Measurements from ENCODE around the gene MMP13. TPM values are rescaled to one million over a fixed set of nuclear protein-coding genes. Genes with fewer than 3 reads are reported as not detected.
A peak's percentile ranks its signal among the peaks of the same experiment; 100 is the strongest.
"Not testable (repeated sequence)": the region's sequence is repeated elsewhere in the genome, so short reads cannot be mapped to it uniquely, and the experiment has no call there.

The MMP13 gene
- total RNA-seq, 1 experiment from 2014 or later = not detected

- TSS peak; percentile 85 for BruUV-seq (replicated peaks)
- H3K27ac ChIP-seq (ENCODE audit: low read depth, low read length, poor library complexity, severe bottlenecking) = peak overlapping the region; percentile 63
- TF ChIP-seq CTCF (conservative IDR thresholded peaks at IDR 0.05; ENCODE audit: low read depth, low read length) (peak; percentile 90), EZH2 (IDR thresholded peaks at IDR 0.05; ENCODE audit: borderline replicate concordance, low read depth, low read length, poor library complexity, severe bottlenecking) (no peak)
- CTCF ChIA-PET = interaction anchor here (0.6 to 1.9 kb wide), 11 partner anchors 9 to 195 kb away, joined by 3 to 14 read pairs (median 4); partner anchors contain the start of gene DYNC2H1
- H3K36me3 ChIP-seq (ENCODE audit: insufficient read depth, low read length, poor library complexity, severe bottlenecking) = no peaks in the 10 kb centered on the region
- peak; percentile 89 for DNase-seq (ENCODE audit: low spot score)
- peaks cover 33% of the 10 kb centered on the region for H3K4me1 ChIP-seq (ENCODE audit: insufficient read depth, low read length, poor library complexity, severe bottlenecking)
- H3K4me3 ChIP-seq (ENCODE audit: low read depth, low read length, poor library complexity, severe bottlenecking) = no peak overlapping the region
- POLR2A ChIA-PET (ENCODE audit: low non-redundant PET) = interaction anchor here (0.5 to 0.6 kb wide), 2 partner anchors 16 to 32 kb away, joined by 3 read pairs; no protein-coding TSS in a partner anchor
- intact Hi-C loops (cut with micrococcal nuclease; ENCODE audit: unreplicated experiment) = loop anchor here (1.0 to 5.0 kb wide), 3 partner anchors 27 to 141 kb away; no protein-coding TSS in a partner anchor
- H3K9me3 ChIP-seq (ENCODE audit: low read depth, low read length, poor library complexity, severe bottlenecking) = no peaks in the 10 kb centered on the region
- H3K27me3 ChIP-seq (replicated peaks; ENCODE audit: insufficient read depth, low read depth, low read length, poor library complexity) = no peaks in the 10 kb centered on the region
Observed at GRCh38 chr11:102914238-102915043, 41.1 kb downstream of the MMP13 start.

- Histone ChIP-seq H3K36me3 (ENCODE audit: insufficient read depth, low read length, poor library complexity, severe bottlenecking) (no peaks in the 10 kb centered on the region), H3K4me1 (ENCODE audit: insufficient read depth, low read length, poor library complexity, severe bottlenecking) (peaks cover 33% of the 10 kb centered on the region), H3K27me3 (replicated peaks; ENCODE audit: insufficient read depth, low read depth, low read length, poor library complexity) (no peaks in the 10 kb centered on the region), H3K4me3 (ENCODE audit: low read depth, low read length, poor library complexity, severe bottlenecking) (no peak overlapping the region), H3K9me3 (ENCODE audit: low read depth, low read length, poor library complexity, severe bottlenecking) (no peaks in the 10 kb centered on the region), H3K27ac (ENCODE audit: low read depth, low read length, poor library complexity, severe bottlenecking) (peak overlapping the region; percentile 19)
- TF ChIP-seq CTCF (conservative IDR thresholded peaks at IDR 0.05; ENCODE audit: low read depth, low read length) (no peak), EZH2 (IDR thresholded peaks at IDR 0.05; ENCODE audit: borderline replicate concordance, low read depth, low read length, poor library complexity, severe bottlenecking) (no peak)
- DNase-seq (ENCODE audit: low spot score) = no peak
- intact Hi-C loops (cut with micrococcal nuclease; ENCODE audit: unreplicated experiment) = loop anchor here (5.0 kb wide), 1 partner anchor 100 kb away; no protein-coding TSS in a partner anchor
- BruUV-seq (replicated peaks) = no TSS peak
- CTCF ChIA-PET = no interaction called here
- POLR2A ChIA-PET (ENCODE audit: low non-redundant PET) = no interaction called here
Observed at GRCh38 chr11:102912482-102912830, 43.1 kb downstream of the MMP13 start.

- DNase-seq (ENCODE audit: low spot score) = no peak
- intact Hi-C loops (cut with micrococcal nuclease; ENCODE audit: unreplicated experiment) = loop anchor here (5.0 kb wide), 1 partner anchor 100 kb away; no protein-coding TSS in a partner anchor
Observed at GRCh38 chr11:102911758-102912481, 43.6 kb downstream of the MMP13 start.

GRCh38 chr11:102905848-102906247, 49.7 kb downstream of the MMP13 start:
- H3K36me3 ChIP-seq (ENCODE audit: insufficient read depth, low read length, poor library complexity, severe bottlenecking); CTCF ChIA-PET; H3K4me1 ChIP-seq (ENCODE audit: insufficient read depth, low read length, poor library complexity, severe bottlenecking); BruUV-seq (replicated peaks); intact Hi-C loops (cut with micrococcal nuclease; ENCODE audit: unreplicated experiment); POLR2A ChIA-PET (ENCODE audit: low non-redundant PET); H3K27ac ChIP-seq (ENCODE audit: low read depth, low read length, poor library complexity, severe bottlenecking); DNase-seq (ENCODE audit: low spot score); H3K9me3 ChIP-seq (ENCODE audit: low read depth, low read length, poor library complexity, severe bottlenecking); H3K27me3 ChIP-seq (replicated peaks; ENCODE audit: insufficient read depth, low read depth, low read length, poor library complexity); H3K4me3 ChIP-seq (ENCODE audit: low read depth, low read length, poor library complexity, severe bottlenecking): not testable (repeated sequence)

More at GRCh38 chr11:102911758-102912481, 43.6 kb downstream of the MMP13 start:
- BruUV-seq (replicated peaks) = no TSS peak
- TF ChIP-seq EZH2 (IDR thresholded peaks at IDR 0.05; ENCODE audit: borderline replicate concordance, low read depth, low read length, poor library complexity, severe bottlenecking) = no peak
- no peak for TF ChIP-seq CTCF (conservative IDR thresholded peaks at IDR 0.05; ENCODE audit: low read depth, low read length)
- no peaks in the 10 kb centered on the region for H3K9me3 ChIP-seq (ENCODE audit: low read depth, low read length, poor library complexity, severe bottlenecking)
- no peak overlapping the region for H3K27ac ChIP-seq (ENCODE audit: low read depth, low read length, poor library complexity, severe bottlenecking)
- no peak overlapping the region for H3K4me3 ChIP-seq (ENCODE audit: low read depth, low read length, poor library complexity, severe bottlenecking)
- CTCF ChIA-PET = interaction anchor here (1.3 kb wide), 1 partner anchor 30 kb away, joined by 3 read pairs; no protein-coding TSS in a partner anchor
- POLR2A ChIA-PET (ENCODE audit: low non-redundant PET) = interaction anchor here (0.6 kb wide), 1 partner anchor 38 kb away, joined by 17 read pairs; no protein-coding TSS in a partner anchor
- H3K4me1 ChIP-seq (ENCODE audit: insufficient read depth, low read length, poor library complexity, severe bottlenecking) = peaks cover 33% of the 10 kb centered on the region
- no peaks in the 10 kb centered on the region for H3K27me3 ChIP-seq (replicated peaks; ENCODE audit: insufficient read depth, low read depth, low read length, poor library complexity)
- no peaks in the 10 kb centered on the region for H3K36me3 ChIP-seq (ENCODE audit: insufficient read depth, low read length, poor library complexity, severe bottlenecking)

- BruUV-seq (replicated peaks); H3K9me3 ChIP-seq (ENCODE audit: low read depth, low read length, poor library complexity, severe bottlenecking); H3K27ac ChIP-seq (ENCODE audit: low read depth, low read length, poor library complexity, severe bottlenecking); POLR2A ChIA-PET (ENCODE audit: low non-redundant PET); H3K4me3 ChIP-seq (ENCODE audit: low read depth, low read length, poor library complexity, severe bottlenecking); intact Hi-C loops (cut with micrococcal nuclease; ENCODE audit: unreplicated experiment); H3K27me3 ChIP-seq (replicated peaks; ENCODE audit: insufficient read depth, low read depth, low read length, poor library complexity); DNase-seq (ENCODE audit: low spot score); H3K4me1 ChIP-seq (ENCODE audit: insufficient read depth, low read length, poor library complexity, severe bottlenecking); H3K36me3 ChIP-seq (ENCODE audit: insufficient read depth, low read length, poor library complexity, severe bottlenecking); CTCF ChIA-PET: not testable (repeated sequence)
Observed at GRCh38 chr11:102903895-102904294, 51.6 kb downstream of the MMP13 start.
